ENCODE results near the gene TOGARAM2.

TOGARAM2 gene

DNA sequence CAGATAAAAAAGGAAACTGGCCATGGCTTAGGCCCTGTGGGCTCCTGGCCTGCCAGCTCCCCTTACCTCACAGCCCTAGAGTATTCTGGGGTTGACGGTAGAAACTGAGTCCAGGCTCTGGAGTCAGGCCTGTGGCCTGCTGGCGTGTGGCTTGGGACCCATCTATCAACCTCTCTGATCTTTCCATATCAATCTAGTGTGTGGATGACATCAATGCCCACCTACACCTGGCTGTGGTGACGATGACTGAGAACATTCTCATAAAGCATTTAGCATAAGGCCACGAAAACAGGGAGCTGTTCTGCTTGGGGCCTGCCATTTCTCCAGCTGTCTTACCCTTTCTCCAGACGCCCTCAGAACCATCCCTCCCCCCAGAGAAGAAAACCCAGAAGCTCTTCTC is 75.4 kb downstream of the TOGARAM2 start:
- no peak for DNase-seq

DNA sequence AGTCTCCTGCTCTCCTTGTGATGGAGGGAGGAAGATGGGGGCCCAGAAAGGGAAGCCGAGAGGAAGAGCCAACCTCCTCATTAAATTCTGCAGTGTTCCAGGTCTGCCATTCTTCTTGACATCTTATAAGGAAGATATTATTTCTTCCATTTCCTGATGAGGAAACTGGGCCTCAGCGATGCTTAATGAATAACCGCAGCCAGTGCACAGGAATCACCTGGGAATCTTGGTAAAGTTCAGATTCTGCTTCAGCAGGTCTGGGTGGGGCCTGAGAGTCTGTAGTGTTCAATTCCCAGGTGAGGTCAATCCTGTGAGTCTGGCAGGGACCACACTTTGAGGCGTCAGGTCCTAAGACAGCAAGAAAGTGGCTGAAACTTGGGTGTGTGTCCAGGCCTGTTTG is 75.9 kb downstream of the TOGARAM2 start:
- no peak for DNase-seq

- no peak for DNase-seq
These were observed 78.5 kb downstream of the TOGARAM2 start for GRCh38 chr2:29059624-29060023.

DNA sequence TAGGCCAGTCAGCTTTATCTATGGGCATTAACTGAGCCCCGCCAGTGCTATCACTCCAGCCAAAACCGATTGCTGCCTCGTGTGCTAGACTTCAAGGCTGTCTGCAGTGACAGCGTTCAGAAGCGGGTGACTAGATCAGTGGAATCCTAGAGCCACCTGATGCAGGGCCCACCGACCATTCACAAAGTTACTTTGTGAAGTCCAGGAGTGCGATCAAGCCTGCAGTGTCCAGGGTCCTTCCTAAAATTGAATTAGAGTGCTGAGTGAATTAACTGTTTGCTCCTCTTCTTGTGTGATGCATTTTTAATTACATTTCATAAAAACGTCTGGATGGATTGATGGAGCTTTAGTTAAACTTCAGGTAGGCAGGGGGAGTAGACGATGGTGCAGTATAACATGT is 79.3 kb downstream of the TOGARAM2 start:
- no peak for DNase-seq

GRCh38 chr2:29061176-29061575 is 80.1 kb downstream of the TOGARAM2 start:
- DNase-seq, result no peak

- DNase-seq, result no peak
These were observed 80.5 kb downstream of the TOGARAM2 start for GRCh38 chr2:29061616-29062015.

DNA sequence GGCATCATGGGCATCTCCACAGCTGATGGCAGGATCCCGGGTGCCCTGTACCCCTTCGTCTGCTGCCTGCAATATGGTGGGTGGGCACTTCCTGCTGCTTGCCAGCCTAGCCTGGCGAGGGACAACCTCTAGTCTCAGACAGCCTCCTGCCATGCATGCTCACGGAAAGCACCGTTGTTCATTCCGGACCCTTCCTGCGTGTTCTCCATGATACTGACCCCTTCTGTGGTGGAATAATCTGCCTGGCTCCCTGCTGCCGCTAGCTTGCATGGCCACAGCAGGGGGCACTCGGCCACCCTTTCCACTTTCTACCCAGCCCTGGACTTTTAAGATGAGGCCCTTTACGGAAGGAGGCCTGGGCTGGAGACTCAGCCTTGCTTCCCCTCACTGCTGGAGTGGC is 81.3 kb downstream of the TOGARAM2 start:
- no peak for DNase-seq

DNA sequence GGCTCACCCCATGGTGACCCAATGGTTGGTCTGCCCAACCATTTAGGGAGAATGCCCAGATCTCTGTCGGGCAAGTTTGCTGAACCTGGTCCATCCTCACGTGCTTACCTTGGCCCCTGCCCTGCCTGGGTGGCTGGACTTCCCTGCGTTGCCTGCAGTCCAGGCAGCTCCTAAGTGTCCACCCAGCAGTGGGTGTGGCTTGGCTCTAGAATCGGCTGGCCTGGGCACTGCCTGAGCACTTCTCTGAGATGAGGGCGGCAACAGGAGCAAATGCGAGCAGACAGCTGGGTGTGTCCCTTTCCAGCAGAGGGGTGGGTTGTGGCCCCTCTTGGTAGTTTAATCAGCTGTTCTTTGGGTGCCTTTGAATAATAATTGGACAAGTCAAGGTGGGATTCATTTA is 82.0 kb downstream of the TOGARAM2 start:
- no peak for DNase-seq

DNA sequence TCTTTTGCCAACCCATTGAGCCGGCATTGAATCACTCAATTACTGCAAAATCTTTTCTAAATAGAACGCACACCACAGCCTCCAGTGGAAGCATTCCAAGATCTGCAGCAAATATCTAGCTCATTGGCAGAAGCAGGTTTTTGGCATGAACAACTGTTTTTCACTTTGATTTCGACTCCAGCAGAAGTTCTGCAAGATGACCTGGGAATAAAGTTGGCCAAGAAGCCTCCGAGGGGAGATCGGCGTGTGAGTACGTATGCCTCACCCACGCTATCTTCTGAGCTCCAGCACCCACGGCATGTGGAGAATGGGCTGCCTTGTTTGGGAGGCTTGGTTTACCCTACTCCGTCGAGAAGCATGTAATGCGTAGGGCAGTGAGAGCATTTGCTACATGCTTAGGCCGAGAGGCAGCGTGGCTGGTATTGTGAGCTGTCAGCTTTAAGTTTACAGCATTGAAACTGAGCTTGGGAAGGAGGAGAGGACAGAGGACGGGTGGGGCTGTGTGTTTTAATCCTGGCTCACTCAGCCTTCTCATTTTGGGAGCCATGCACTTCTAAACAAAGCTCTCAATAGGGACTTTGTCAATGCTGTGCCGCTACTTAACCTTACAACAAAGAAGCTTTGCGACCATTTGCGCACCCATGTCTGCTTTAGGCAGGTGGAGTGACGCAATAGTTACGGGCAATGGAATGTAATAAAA is 82.7 kb downstream of the TOGARAM2 start:
- no peak for DNase-seq

- DNase-seq, result no peak
These were observed 83.2 kb downstream of the TOGARAM2 start for GRCh38 chr2:29064346-29064715.

GRCh38 chr2:29064746-29065067 is 83.6 kb downstream of the TOGARAM2 start:
- no peak for DNase-seq

DNA sequence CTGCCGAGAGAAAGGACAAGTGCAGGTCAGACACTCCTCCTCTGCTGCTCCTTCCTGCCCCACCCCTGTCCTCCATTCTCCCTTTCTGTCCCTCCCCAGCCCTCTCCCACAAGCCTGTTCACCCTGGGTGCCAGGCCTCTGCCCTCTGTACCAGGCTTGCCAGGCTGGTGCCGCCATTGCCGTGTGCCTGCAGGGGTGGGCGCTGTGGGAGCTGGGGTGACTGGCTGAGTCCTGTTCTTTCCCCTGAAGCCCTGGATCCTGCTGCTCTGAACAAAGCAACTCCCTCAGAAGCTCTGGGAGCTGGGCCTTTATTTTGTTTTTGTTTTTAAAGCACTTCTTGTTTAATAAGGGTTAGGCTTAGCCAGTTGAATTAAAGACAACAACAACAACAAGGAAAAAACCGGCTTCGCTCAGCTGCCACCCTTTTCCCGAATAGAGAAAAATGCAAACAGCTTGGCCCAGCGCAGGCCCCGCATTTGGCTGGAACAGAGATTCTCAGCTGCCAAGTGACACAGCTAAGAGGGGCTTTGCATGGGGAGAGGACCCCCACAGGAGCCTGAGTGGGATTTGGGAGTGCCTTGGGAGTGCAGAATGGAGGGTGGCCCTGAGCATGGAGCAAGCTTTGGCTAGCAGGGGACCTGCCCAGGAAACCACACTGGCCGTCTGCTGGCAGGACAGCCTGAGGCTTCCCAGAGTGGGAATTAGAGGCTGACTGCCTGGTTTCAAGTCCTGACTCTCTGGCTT is 84.1 kb downstream of the TOGARAM2 start:
- no peak for DNase-seq

- DNase-seq, result no peak
These were observed 85.3 kb downstream of the TOGARAM2 start for GRCh38 chr2:29066271-29066860.

DNA sequence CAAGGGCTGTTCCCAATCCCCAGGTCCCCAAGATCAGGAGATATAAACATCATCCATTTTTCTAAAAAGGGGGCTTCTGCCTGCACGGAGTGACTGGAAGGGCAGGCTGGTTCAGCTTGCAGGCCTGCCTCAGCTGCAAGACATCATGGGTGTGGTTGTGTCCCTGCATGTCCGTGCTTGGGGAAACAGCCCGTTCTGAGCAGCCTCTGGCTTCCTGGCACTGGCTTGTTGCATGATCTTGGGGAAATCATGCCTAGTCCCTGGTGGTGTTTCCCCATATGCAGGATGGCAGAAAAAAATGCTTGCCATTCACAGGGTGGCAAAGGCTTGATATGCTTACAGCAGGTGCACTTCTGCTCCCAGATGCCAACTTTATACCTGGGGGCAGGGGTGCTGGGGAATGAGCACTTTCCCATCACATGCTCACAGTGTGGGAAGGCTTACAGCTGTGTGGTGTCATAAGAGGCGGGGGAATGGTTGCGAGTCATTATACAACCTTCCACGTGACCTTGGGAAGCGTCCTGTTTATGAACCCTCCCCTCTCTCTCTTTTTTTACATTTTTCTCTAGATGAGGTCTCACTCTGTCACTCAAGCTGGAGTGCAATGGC is 86.0 kb downstream of the TOGARAM2 start:
- no peak for DNase-seq

DNA sequence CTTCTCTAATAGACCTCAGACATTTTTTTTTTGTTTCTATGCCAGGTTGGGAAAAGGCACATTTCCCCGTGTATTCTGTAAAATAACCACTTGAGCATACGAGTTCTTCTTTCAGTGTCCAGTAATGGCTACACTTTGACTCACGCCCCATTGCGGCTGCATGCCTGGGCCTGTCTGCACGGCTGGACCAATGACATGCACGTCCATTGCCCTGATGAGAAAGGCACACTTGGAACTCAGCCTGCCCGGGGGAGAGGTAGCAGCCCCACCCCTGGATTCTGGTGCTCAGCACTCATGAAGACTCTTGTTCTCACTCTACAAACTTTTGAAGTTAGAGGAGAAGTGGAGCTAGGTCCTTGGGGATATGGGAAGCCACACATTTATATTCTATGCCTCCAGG is 87.4 kb downstream of the TOGARAM2 start:
- DNase-seq, result no peak

- DNase-seq, result no peak
These were observed 89.4 kb downstream of the TOGARAM2 start for GRCh38 chr2:29070526-29070925.

- no peak for DNase-seq
These were observed 90.2 kb downstream of the TOGARAM2 start for GRCh38 chr2:29071032-29071975.

- no peak for DNase-seq
These were observed 91.2 kb downstream of the TOGARAM2 start for GRCh38 chr2:29072251-29072650.

DNA sequence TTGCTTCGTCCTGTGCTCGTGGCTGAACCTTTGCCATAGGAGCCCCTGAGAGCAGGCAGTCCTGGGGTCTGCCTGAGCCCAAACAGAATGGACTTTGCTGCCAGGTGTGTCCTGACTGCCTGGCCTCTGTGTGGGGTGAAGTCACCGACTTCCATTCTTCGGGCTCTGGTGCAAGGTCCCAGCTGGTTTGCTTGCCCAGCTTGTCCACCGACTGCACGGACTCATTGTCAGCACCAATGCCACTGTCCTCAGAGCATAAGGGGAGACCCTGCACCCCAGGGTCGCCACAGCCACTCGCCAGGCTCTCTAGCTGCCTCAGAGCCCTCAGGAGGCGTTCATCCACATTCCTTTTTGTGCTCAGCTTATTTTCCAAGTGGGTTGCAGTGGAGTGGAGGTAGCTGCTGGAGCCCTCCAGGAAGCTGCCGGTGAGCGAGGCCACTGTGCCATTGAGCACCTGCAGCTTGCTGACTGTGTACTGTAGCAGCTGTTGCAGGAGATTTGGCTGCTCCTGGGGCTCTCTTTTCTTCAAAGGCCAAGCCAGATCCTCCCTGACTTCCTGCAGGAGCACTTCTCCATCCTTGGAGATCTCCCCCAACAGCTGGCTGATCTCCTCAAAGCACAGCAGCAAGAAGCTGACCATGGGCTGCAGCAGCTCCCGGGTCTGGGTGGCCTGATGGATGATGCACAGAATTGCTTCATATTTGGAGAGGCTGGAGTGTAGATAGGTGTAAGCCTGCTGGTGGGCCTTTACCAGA is 92.0 kb downstream of the TOGARAM2 start:
- DNase-seq, result no peak

GRCh38 chr2:29073933-29074332 is 92.8 kb downstream of the TOGARAM2 start:
- DNase-seq, result no peak

DNA sequence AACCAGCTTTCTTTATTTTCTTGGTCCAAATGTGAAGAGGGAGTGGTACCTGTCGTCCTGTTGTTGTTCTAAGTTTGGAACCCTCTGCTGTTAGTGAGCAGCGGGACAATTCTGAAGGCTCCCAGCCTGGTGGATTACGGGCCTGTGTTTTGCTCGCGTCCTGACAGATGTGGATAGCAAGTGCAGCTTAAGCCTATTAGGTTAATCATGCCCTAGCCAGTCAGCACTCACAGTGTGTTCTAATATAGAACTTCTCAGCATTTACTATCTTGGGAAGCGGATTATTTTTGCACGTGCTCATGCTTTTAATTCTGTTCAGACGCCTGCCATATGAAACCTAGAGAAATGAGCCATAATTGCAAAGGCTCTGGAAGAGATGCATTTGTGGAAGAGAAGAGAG is 93.3 kb downstream of the TOGARAM2 start, which contains the start of gene PCARE:
Gene PCARE (minus strand): TSS at position 113 of the 400 bp plus-strand sequence. CDS start 262 bp downstream, outside the sequence.
- no peak for DNase-seq

Measured in CD4-positive, alpha-beta T cell treated with Interleukin-17A for 4 hours (primary cell).